ENCODE data around the gene TRABD2B.

The TRABD2B gene

DNA sequence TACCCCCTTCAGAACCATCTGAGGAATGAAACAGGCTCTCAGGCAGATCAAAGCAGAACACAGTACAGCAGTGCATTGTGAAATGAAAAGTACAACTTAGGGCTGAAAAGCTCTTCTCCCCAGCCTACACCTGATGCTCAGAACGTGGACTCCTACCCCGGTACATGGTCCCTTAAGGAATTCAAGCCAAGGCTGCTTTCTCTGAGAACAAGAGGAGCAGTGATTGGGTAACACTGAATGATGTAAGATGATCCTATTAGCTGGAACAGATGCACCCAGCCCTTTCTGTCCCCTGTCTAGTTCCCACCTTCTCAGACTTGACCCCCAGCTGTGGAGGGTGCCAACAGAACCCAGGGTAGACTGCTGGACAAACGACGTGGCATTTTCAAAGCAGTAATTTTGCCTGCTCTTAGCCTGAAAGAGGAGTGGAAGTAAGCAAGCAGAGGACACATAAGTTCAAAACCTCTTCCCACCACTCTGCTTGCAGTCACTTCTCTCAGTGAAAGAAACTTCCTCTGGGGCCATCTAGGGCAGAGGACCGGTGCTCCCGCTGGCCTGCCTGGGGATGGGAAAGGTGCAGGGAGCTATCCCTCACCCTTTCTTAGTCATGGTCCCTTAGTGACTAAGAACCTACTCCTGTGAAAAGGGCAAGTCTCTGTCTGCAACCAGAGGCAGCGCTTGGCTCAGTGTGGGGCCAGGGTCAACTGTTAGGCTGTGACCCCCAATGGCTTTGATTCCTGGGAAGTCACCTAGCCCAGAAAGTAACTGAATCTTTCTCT lies 72.7 kb downstream of the TRABD2B start:
- peak overlapping the region; percentile 95; the same call in 1 of the 2 replicates for H3K27ac ChIP-seq
- TF ChIP-seq, protein P1, sequence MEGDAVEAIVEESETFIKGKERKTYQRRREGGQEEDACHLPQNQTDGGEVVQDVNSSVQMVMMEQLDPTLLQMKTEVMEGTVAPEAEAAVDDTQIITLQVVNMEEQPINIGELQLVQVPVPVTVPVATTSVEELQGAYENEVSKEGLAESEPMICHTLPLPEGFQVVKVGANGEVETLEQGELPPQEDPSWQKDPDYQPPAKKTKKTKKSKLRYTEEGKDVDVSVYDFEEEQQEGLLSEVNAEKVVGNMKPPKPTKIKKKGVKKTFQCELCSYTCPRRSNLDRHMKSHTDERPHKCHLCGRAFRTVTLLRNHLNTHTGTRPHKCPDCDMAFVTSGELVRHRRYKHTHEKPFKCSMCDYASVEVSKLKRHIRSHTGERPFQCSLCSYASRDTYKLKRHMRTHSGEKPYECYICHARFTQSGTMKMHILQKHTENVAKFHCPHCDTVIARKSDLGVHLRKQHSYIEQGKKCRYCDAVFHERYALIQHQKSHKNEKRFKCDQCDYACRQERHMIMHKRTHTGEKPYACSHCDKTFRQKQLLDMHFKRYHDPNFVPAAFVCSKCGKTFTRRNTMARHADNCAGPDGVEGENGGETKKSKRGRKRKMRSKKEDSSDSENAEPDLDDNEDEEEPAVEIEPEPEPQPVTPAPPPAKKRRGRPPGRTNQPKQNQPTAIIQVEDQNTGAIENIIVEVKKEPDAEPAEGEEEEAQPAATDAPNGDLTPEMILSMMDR (conservative IDR thresholded peaks at IDR 0.05) = no peak

DNA sequence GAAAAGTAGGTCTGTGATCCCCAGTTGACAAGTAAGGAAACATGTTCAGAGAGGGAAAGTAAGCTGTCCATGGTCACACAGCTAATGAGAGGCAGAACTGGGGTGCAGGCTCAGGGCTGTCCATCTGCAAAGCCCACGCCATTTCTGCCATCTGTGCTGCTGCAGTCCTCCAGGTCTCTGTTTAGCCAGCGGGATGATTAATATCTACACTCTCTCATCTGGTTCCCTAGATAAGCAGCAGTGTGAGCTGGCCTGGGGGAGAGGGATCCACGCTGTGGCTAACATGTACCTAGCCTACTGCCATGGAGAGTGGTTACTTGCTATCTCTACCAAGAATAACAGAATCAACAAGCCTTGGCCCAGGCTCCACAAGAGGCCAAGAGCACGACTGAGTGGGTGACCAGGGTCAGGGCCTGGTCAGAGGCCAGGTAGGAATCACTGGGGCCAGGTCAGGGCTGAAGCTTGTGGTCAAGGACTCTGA lies 75.2 kb downstream of the TRABD2B start:
- no peak overlapping the region for H3K27ac ChIP-seq
- TF ChIP-seq, protein P1 (conservative IDR thresholded peaks at IDR 0.05) = no peak

DNA sequence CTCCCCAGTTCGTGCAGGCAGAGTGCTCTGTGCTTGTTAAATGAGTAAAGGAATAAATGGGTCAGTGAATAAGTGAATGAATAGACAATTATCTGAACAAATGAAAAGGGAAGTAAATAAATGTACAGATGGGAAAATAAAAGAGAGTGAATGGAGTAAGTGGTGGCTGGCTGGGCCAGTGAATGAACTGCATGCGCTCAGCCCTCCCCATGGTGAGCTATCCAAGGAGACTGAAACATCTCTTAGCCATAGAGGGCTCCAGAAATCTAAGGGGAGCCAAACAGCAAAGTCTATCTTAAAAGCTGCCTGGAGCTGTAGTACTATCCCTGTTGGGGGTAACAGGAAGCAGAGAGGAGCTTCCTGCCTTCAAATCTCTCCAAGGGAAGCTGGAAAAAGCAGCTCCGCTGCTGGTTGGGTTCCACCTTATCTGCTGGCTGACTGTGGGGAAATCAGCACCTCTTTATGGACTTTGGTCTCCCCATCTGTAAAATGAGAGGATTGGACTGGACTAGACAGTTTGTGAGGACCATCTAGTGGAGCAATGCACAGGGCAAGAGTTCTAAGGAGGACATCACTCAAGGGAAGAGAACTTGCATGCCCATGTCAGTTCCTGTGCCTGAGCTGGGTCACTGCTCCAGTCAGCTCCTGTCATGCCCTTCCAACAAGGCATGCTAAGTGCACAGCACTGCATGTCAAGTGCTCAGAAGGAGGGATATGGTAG lies 77.9 kb downstream of the TRABD2B start:
- TF ChIP-seq, protein P1 (conservative IDR thresholded peaks at IDR 0.05) = no peak
- peak overlapping the region; percentile 54 for H3K27ac ChIP-seq

DNA sequence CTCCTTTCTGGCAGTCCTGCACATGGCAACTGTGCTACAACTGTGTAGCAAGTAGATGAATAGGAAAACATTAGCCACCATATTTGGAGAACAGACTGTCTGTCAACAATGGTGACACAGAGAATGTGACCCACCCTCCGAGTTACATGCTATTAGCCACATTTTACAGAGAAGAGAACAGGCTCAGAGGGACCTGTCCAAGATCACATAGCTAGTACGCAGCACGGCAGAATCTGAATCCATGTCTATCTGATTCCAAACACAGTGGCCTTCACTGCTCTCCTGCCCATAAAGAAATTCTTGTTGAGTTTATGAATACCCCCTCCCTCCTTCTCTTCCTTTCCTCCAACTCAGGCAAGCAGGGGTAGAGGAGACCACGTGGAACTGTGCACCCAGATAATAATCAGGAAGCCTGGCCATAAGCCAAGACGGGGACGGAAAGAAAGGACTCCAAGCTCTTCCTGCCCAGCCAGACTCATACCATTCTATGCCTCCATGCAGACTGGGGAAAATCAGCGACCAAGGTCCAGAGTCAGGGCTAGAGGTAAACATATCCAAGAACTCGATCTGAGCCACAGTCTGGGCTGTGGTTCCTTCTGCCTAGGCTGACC lies 78.8 kb downstream of the TRABD2B start:
- H3K27ac ChIP-seq = peak overlapping the region; percentile 54
- TF ChIP-seq, protein P1 (conservative IDR thresholded peaks at IDR 0.05) = no peak

DNA sequence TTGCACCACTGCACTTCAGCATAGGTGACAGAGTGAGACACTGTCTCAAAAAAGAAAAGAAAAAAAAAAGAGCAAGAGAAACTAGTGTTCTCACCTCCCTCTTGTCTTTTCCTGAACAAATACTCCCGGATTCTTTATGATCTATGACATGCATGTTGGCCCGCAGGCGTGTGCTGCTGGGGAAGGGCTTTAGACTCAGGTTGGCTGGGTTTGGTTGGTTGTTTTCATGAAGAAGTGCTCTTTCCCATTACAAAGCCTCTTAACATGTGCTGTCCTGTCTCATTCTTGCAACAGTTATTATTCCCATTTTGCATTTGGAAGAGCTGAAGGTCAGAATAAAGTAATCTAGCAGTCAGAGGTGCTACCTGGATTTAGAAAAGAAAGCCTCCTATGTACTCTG lies 79.5 kb downstream of the TRABD2B start:
- H3K27ac ChIP-seq = peak overlapping the region; percentile 54; the same call in 1 of the 2 replicates
- TF ChIP-seq, protein P1 (conservative IDR thresholded peaks at IDR 0.05) = no peak

DNA sequence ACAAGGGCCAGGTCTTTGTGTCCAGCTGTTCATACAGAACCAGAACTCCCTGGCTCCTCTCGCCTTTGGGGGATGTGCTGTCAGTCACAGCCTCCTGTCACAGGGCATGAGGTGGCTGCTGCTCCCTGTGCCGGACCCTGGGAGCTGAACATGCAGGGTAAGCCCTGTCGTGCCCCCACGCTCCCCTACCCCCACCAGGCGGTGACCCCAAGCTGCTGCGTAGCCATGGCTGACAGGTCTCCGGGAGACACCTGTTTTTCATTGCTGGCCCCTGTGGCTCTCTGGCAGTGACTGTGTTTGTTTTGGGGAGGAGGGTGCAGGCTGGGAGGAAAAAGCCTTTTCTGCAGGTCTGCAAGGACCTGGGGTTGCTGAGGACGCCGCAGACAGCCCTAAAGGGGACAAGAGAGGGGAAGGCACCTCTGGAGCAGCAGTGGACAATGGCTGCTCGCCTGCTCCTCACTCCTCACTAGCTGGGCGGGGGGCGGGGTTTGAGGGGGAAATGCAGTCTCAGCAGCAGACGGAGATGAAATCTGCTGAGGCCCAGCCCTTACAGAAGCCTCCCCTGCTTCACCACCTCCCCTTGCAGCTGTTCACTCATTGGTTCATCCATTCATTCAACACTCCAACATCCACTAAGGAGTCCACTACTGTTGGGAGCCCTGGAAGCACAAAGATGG lies 81.4 kb downstream of the TRABD2B start:
- TF ChIP-seq, protein P1 (conservative IDR thresholded peaks at IDR 0.05) = no peak
- no peak overlapping the region for H3K27ac ChIP-seq

All from VCaP (cell line).